Measurements from ENCODE around the gene A1CF.

A1CF gene

GRCh38 chr10:50874723-50875122, 10.7 kb downstream of the A1CF start:
- H3K4me3 ChIP-seq (replicated peaks; ENCODE audit: low read depth, low read length) = no peak overlapping the region
- TF ChIP-seq CTCF (IDR thresholded peaks at IDR 0.05; ENCODE audit: low read depth, low read length, missing control alignments) = no peak
- DNase-seq (ENCODE audit: extremely low read depth, low read depth) = no peak

- TF ChIP-seq CTCF (IDR thresholded peaks at IDR 0.05; ENCODE audit: low read depth, low read length, missing control alignments) = no peak
- H3K4me3 ChIP-seq (replicated peaks; ENCODE audit: low read depth, low read length) = no peak overlapping the region
- DNase-seq (ENCODE audit: extremely low read depth, low read depth) = no peak
Observed at GRCh38 chr10:50866317-50866716, 19.1 kb downstream of the A1CF start.

GRCh38 chr10:50862719-50863118, 22.7 kb downstream of the A1CF start:
- H3K4me3 ChIP-seq (replicated peaks; ENCODE audit: low read depth, low read length) = no peak overlapping the region
- TF ChIP-seq CTCF (IDR thresholded peaks at IDR 0.05; ENCODE audit: low read depth, low read length, missing control alignments) = no peak
- no peak for DNase-seq (ENCODE audit: extremely low read depth, low read depth)

- no peak overlapping the region for H3K4me3 ChIP-seq (replicated peaks; ENCODE audit: low read depth, low read length)
- TF ChIP-seq CTCF (IDR thresholded peaks at IDR 0.05; ENCODE audit: low read depth, low read length, missing control alignments) = no peak
- DNase-seq (ENCODE audit: extremely low read depth, low read depth) = no peak
Observed at GRCh38 chr10:50861370-50861769, 24.1 kb downstream of the A1CF start.

GRCh38 chr10:50857579-50857978, 27.8 kb downstream of the A1CF start:
- no peak overlapping the region for H3K4me3 ChIP-seq (replicated peaks; ENCODE audit: low read depth, low read length)
- no peak for TF ChIP-seq CTCF (IDR thresholded peaks at IDR 0.05; ENCODE audit: low read depth, low read length, missing control alignments)
- no peak for DNase-seq (ENCODE audit: extremely low read depth, low read depth)

GRCh38 chr10:50855461-50855860, 30.0 kb downstream of the A1CF start:
- no peak for DNase-seq (ENCODE audit: extremely low read depth, low read depth)
- TF ChIP-seq CTCF (IDR thresholded peaks at IDR 0.05; ENCODE audit: low read depth, low read length, missing control alignments) = no peak
- H3K4me3 ChIP-seq (replicated peaks; ENCODE audit: low read depth, low read length) = no peak overlapping the region

- H3K4me3 ChIP-seq (replicated peaks; ENCODE audit: low read depth, low read length) = no peak overlapping the region
- DNase-seq (ENCODE audit: extremely low read depth, low read depth) = no peak
- TF ChIP-seq CTCF (IDR thresholded peaks at IDR 0.05; ENCODE audit: low read depth, low read length, missing control alignments) = no peak
Observed at GRCh38 chr10:50855015-50855414, 30.4 kb downstream of the A1CF start.
